Urinary bladder (tissue), 2 donors: ENCODE data around the gene HAND1. TPM values are rescaled to one million over a fixed set of nuclear protein-coding genes. Genes with fewer than 3 reads are reported as not detected.

Experiments used
- polyA plus RNA-seq: library from polyadenylated mRNA; stranded (reverse); fragments of 200-250 nt; gene quantifications from one replicate; pipeline ENCODE4 v1.2.3, GENCODE V29; 2013
- total RNA-seq: library from RNA; depleted of rRNA; stranded (reverse); fragments of >200 nt; gene quantifications from one replicate; pipeline ENCODE4 v1.2.3, GENCODE V29; 2014
- donor health status: healthy.

HAND1 gene
- total and polyA plus RNA-seq, 2 donors: 0.63 to 9.3 TPM

Other genes starting within 250 kb of the HAND1 start
- gene SAP30L, start 32.2 kb downstream of the HAND1 start, total RNA-seq: 35.4 TPM
- gene SAP30L, start 32.2 kb downstream of the HAND1 start, polyA plus RNA-seq: 26.8 TPM